ENCODE data around the gene ZNF181.
"Not testable (repeated sequence)": the region's sequence is repeated elsewhere in the genome, so short reads cannot be mapped to it uniquely, and the experiment has no call there.

The ZNF181 gene

GRCh38 chr19:34733746-34734536, at the start of gene ZNF181:
Gene ZNF181 (plus strand): TSS chr19:34734243. CDS start chr19:34735038, 795 bp downstream.
- peak; percentile 97 for ATAC-seq
- peak; percentile 58; the same call in 1 of the 2 replicates for TF ChIP-seq ZFP3 (CRISPR knock-in tag; IDR thresholded peaks at IDR 0.05)
- TF ChIP-seq ZC3H10 (CRISPR knock-in tag; IDR thresholded peaks at IDR 0.05): no peak
- TF ChIP-seq ZNF565 (CRISPR knock-in tag; conservative IDR thresholded peaks at IDR 0.05; ENCODE audit: low read depth): 0 out of 2 replicates have a peak, but pooled peaks have one; percentile 27
- TF ChIP-seq TSHZ2 (CRISPR knock-in tag; IDR thresholded peaks at IDR 0.05): peak; percentile 80; the same call in 1 of the 2 replicates
- 0 out of 2 replicates have a peak, but pooled peaks have one; percentile 34 for TF ChIP-seq GLIS3 (CRISPR knock-in tag; IDR thresholded peaks at IDR 0.05)
- TF ChIP-seq CSDC2 (CRISPR knock-in tag; IDR thresholded peaks at IDR 0.05): peak; percentile 62; the same call in 1 of the 2 replicates
- TF ChIP-seq TOX (CRISPR knock-in tag; IDR thresholded peaks at IDR 0.05; ENCODE audit: borderline replicate concordance): no peak

DNA sequence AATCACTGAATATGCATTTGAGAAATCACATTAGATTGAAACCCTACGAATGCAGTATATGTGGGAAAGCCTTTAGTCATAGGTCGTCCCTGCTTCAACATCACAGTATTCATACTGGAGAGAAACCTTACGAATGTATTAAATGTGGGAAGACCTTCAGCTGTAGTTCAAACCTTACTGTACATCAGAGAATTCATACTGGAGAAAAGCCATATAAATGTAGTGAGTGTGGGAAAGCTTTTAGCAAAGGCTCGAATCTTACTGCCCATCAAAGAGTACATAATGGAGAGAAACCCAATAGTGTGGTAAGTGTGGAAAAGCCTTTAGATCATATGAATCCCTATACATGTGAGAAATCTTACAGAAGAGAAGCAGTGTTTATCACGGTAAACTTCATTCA, 48.8 kb upstream of the ZNF181 start:
- ATAC-seq: not testable (repeated sequence)

DNA sequence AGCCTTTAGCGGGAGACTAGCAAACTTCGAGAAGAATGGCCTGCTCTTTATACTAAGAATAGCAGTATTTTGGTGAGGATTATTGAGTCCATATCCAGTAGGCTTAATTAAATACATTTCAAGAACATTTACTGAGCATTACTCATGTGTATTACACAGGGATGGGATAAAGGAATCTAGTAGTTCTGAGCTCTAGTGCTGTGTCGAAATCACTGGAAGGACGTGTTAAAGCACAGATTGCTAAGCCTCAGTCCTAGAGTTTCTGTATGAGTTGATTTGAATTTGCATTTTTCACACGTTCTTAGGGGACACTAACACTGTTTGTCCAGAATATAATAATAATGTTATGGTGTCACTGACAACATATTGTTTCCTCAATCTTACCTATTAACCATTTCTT, 47.6 kb upstream of the ZNF181 start:
- no peak for ATAC-seq
- TF ChIP-seq, protein P1, sequence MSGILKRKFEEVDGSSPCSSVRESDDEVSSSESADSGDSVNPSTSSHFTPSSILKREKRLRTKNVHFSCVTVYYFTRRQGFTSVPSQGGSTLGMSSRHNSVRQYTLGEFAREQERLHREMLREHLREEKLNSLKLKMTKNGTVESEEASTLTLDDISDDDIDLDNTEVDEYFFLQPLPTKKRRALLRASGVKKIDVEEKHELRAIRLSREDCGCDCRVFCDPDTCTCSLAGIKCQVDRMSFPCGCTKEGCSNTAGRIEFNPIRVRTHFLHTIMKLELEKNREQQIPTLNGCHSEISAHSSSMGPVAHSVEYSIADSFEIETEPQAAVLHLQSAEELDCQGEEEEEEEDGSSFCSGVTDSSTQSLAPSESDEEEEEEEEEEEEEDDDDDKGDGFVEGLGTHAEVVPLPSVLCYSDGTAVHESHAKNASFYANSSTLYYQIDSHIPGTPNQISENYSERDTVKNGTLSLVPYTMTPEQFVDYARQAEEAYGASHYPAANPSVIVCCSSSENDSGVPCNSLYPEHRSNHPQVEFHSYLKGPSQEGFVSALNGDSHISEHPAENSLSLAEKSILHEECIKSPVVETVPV (CRISPR knock-in tag; IDR thresholded peaks at IDR 0.05): no peak
- TF ChIP-seq ESRRG (CRISPR knock-in tag; IDR thresholded peaks at IDR 0.05) (no peak), CREB5 (CRISPR knock-in tag; IDR thresholded peaks at IDR 0.05; ENCODE audit: low read depth) (no peak), CSDC2 (CRISPR knock-in tag; IDR thresholded peaks at IDR 0.05) (no peak), TCF4 (CRISPR knock-in tag; IDR thresholded peaks at IDR 0.05; ENCODE audit: borderline replicate concordance) (no peak), TSHZ2 (CRISPR knock-in tag; IDR thresholded peaks at IDR 0.05) (no peak), TOX (CRISPR knock-in tag; IDR thresholded peaks at IDR 0.05; ENCODE audit: borderline replicate concordance) (no peak), ZNF70 (CRISPR knock-in tag; IDR thresholded peaks at IDR 0.05) (no peak), GLIS3 (CRISPR knock-in tag; IDR thresholded peaks at IDR 0.05) (no peak), ARNTL (CRISPR knock-in tag; IDR thresholded peaks at IDR 0.05; ENCODE audit: borderline replicate concordance, low read depth) (no peak)
- TF ChIP-seq, protein P2, sequence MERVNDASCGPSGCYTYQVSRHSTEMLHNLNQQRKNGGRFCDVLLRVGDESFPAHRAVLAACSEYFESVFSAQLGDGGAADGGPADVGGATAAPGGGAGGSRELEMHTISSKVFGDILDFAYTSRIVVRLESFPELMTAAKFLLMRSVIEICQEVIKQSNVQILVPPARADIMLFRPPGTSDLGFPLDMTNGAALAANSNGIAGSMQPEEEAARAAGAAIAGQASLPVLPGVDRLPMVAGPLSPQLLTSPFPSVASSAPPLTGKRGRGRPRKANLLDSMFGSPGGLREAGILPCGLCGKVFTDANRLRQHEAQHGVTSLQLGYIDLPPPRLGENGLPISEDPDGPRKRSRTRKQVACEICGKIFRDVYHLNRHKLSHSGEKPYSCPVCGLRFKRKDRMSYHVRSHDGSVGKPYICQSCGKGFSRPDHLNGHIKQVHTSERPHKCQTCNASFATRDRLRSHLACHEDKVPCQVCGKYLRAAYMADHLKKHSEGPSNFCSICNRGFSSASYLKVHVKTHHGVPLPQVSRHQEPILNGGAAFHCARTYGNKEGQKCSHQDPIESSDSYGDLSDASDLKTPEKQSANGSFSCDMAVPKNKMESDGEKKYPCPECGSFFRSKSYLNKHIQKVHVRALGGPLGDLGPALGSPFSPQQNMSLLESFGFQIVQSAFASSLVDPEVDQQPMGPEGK (CRISPR knock-in tag; IDR thresholded peaks at IDR 0.05; ENCODE audit: borderline replicate concordance): no peak

DNA sequence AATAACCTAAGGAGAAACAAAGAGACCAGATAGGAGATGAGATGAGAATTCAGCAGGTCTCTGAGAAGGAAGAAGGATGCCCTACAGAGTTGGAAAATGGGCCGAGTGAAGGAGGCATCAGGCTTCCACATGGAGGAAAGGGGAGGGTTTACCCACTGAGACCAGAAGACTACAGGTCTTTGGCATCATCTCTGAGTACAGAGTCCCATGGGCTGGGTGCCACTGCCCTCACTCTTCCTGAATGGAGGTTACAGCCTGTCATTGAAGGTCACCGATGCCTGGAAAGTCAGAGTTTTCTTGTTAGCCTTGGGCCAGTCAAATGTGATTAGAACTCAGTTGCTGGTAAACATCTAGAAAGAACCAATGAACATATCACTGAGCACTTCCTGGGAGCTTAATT, 46.7 kb upstream of the ZNF181 start:
- no peak for ATAC-seq
- TF ChIP-seq ZC3H10 (CRISPR knock-in tag; IDR thresholded peaks at IDR 0.05): no peak
- TF ChIP-seq ISL1 (CRISPR knock-in tag; IDR thresholded peaks at IDR 0.05): no peak
- TF ChIP-seq OSR1 (CRISPR knock-in tag; IDR thresholded peaks at IDR 0.05): no peak
